SKM-1 treated with dmso at 0.1 percent for 144 hours (cell line): ENCODE data around the gene PKD1L1.

ENCODE experiments used
- DNase-seq: peaks from one replicate; lab custom pipeline; 2025; ENCODE audit not compliant: unreplicated experiment; lab: John Stamatoyannopoulos, UW

The PKD1L1 gene

DNA sequence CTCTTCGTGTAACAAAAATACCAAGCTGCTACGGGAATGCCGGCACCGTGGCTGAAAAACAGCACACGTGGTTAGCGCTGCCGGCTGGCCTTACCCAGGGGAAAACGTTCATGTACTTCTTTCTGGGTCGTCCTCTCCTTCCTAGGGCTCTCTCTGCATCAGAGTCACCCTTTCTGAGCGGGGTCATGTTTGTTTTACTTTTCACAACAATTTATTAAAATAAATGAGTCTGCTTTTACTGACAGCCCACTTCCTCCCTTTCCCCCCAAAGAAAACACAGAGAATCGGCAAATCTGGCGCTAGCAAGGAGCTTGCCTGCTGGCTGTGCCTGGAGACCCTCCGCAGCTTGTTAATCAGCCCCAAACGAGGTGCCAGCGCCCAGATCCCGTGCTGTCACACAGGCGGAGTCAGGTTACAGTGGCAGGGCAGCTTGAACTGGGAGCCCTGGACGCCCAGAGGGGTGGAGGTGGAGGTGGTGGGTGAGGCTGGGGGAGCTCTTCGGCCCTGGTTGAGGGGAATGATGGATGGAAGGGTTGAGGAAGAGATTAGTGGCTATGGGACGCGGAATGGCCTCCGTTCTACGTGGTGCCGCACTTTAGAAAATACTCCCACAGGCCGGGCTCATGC is 204.2 kb downstream of the PKD1L1 start:
- DNase-seq: no peak

DNA sequence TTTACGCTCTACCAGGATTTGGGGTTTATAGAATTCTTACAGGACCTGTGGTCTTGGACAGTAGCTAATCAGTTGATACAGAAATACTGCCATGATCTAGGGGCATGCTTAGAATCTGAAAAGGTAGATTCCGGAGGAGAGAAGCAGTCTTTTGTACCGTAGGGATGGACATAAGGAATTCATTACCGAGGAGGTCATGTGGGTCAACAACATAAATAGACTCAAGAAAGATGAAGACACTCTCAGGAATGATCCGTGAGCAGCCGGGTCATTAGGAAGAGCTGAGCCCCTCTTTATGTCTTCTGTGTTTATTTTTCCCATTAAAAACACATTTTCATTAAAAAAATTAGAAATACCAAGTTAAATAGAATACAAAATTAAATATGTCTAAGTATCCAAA is 206.3 kb downstream of the PKD1L1 start:
- no peak for DNase-seq

DNA sequence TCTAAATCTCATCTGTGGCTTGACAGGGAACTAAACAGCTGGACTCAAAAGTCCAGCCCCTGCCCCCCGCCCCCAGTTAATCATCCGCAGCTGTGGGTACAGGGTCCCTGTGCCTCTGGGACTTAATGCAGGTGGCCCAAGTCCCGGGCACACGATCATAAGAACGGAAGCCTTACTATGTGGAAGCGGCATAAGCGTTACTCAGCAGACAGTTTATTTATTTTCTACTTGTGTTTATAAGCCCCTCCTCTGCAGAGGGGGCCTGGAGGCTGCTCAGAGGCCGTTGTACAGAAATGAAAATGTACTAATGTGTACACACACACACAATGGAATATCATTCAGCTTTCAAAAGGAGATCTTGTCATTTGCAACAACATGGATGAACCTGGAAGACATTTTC is 208.4 kb downstream of the PKD1L1 start:
- DNase-seq: no peak

DNA sequence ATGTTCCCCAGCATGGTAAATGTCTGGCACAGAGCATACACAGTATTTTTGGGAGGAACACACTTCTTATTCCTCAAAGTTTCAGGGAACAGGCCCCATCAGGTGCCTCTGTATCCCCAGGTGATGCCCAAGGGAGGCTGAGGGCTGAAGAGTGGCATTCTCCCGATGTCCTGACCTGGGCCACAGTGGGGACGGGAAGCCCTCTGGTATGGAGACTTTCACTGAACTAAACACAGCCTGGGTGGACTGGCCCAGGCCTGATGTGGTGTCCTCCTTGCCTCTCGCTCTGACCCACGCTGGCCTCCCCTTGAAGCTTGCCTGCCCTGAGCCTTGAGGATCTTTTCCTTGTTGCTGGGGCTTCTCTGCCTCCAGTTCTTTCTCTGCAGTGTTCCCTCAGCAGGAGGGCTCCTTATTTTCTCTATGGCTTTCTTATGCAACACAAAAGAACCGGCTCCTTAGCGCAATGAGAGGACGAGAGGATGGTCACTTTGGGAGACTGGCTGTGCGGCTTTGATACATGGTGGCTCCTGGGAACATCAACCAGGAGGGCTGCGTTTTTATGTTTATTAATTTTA is 208.9 kb downstream of the PKD1L1 start:
- DNase-seq: no peak

DNA sequence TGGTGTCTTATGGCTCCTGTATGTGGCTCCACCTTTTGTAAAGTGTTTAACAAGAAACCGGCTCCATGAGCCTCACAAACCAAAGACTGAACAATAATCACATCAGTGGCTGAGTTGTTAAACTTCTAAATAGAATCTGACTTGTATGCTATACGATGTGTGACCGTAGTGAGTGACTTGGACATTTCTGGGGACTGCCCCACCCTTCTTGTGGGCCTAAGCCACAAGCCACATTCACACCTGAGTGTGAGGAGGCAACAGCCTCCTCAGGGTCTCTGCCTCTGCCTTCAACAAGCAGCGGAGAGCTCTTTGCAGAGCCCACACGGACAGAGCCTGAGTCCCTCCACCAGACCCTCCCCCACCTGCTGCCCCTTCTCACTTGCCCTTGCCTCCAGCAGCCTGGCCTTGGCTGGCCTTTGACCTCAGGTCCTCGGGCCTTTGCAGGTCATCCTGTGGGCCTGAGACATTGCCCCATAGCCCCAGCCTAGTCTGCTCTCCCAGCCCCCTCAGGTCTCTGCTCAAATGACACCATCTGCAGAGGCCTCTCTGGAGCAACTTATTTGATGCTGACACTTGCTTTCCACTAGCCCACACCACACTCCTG is 209.6 kb downstream of the PKD1L1 start:
- no peak for DNase-seq

DNA sequence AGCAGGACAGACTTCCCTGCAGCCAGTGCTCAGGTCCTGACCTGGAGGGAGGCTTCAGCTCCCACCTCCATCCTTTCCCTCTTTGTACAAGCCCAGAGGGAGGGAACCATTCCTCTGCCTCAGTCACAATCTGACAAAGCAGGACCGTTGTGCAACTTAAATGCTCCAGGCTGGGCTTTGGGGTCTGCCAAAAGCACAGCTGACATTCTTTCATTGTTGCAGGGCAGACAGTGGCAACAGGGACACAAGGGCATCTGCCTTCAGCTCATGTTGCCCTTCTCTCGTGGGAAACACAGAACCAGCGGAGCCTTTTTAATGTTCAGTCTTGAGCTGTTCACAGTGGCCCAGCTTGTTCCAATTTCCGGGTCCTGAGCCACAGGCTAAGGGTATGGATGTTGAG is 210.7 kb downstream of the PKD1L1 start:
- DNase-seq: no peak

DNA sequence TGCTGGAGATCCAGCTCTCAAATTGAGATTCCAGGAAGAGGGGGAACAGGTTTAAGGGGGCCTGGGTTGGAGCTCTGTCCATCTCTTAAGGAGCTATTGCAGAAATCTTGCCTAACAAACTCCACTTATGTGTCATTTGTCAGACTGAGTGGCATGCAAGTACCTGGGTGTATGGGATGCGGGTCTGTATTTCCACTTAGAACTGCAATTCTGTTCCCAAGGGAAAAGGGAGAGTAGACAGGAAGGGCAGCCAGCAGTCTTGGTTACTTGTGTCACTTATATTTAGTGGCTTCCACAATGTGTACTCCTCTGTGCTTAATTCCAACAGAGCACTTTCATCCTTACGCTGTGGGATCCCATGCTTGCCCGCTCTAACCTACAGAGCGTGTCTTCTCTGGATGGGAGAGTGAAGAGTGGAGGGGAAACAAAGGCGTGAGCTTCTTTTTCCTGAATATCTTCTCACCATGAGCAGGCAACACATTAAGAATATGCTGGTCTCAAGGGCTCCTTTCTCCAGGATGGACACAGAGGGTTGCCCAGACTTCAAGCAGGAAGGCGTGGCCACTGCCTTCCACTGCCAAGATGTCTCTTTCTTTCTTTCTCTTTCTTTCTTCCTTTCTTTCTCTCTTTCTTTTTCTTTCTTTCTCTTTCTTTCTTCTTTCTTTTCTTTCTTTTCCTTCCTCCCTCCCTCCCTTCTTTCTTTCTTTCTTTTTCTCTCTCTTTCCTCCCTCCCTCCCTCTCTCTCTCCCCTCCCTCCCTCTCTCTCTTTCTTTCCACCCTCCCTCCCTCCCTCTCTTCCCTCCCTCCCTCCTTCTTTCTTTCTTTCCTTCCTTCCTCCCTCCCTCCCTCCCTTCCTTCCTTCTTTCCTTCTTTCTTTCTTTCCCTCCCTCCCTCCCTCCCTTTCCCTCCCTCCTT is 212.6 kb downstream of the PKD1L1 start:
- no peak for DNase-seq

DNA sequence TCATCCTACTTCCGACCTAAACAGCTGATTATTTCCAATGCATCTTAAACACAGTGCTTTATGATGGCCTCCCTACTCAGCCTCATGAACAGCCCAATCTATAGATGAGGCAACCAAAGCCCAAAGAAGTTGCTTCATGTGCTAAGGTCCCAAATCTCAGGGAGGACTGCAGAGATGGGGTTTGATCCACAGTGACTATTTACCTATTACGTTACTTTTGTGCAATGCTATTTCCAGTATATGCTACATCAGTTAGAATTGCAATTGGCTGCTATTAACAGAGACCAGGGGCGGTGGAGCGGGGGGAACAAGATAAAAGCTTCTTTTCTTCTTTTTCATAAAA is 213.3 kb downstream of the PKD1L1 start:
- DNase-seq: no peak

DNA sequence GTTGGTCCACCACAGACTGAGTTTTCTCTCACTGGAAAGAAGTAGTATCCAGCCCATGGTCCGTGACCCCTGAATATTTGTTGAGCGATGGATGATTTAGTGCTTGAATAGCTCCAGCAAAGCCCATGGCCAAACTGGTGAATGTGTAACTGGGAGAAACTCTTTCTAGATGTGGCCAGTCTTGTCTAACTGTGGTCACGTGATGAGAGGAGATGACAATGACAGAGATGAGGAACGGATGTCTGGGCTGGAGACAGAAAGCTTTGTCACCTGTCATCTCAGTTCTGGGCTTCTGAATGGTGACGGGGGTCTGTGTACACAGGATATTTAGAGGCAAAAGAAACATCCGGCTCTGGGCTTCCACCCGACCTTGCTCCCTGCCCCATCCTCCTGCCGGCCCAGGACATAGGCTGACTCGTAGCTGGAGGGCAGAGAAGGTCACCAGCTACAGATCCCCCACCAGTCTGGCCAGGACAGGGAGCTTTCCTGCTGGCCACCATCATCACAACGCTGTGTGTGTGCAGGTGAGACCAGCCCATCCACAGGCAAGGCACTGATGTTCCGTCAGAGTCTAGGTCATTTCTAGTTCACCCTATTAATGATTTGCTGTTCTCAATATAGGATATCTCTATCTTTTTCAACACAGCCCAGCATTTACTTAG is 213.8 kb downstream of the PKD1L1 start:
- DNase-seq: no peak

DNA sequence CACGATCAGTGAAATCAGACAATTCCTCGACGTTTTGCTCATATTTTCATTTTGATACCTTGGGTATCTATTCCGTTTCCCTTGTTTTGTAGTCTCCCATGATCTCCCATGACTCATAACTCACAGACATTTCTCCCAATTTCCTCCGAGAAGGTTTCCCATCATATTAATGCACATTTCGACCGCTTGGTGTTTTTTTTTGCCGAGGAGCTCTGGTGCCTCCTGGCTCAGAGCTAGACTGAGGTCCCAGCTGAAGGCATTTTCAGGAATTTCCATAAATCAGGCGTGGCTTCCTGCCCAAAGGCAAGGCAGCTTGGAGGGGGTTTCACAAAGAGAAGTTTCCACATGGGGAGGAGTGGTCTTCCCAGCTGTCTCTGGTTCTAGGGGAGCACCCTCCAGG is 218.1 kb downstream of the PKD1L1 start:
- no peak for DNase-seq

DNA sequence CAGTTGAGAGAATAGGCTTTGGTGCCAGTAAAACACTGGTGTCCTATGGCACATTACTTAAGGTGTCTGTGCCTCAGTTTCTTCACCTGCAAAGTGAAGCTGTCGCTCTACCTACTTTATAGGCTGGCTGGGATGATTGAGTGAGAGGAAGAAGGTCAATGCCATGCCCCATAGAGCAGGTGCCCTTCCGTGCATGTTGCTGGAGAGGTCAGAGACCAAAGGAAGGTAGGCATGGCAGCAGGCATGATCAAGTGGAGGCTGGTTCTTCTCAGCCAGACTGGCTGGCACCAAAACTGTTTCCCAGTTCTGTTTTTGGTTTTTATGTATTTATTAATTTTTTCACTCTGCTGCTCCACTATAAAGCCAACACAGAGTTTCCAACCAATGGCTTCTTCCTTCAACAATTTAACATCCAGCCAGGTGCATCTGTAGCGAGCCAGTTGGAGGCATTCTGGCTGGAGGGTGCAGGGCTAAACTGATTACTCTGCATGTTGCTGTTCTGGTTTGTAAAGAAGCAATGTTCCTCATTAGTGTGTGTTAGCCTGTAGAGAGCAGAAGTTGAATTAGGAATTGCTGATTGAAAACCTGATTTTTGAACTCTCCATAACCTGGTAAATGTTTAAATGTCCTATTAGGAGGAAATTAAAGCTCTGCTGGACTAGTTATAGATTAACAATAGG is 222.1 kb downstream of the PKD1L1 start:
- no peak for DNase-seq

DNA sequence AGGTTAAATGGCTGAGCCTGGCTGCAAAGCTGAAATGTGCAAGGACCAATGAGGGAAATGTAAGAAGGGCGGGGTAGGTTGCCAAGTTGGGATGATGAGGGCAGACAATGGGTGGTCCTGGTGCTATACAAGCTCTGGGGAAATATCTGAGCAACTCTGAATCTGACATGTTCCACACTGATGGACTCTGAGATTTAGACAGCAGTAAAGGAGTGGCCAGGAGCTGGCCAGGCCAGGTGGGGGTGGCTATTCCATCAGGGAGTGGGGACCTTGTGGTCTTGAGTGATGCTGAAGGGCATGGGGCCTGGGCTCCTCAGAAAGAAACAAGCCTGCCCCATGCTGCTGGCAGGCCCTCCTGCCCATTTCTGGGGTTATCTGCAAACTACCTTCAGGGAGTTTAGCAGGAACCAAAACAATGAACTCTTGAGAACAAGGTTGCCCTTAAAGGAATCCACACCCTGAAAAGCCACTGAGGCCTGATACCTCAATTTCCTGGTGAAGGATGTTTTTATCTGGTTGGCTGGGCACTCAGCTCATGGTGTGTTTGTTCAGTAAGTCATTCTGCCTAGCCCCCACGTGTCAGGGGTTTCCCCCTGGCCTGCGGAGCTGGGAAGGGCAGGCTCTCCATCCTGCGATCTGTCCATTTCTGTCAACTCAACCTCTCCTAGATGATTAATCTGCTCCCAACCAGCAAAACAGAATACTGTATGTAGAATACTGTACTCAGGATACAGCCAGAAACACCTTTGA is 223.1 kb downstream of the PKD1L1 start:
- DNase-seq: no peak
